D721Med (cell line): ENCODE data around the gene DAAM2.

Experiments
- DNase-seq: peaks from one replicate; pipeline ENCODE4 v3.0.0; 2011; ENCODE audit warnings: low spot score; ENCODE audit not compliant: insufficient read length
- FAIRE-seq: peaks from 2 replicates; lab custom pipeline; 2011; peaks lifted over from hg19 to GRCh38; lab: Jason Lieb, UNC
- TF ChIP-seq, protein P1 (sequence below): IDR thresholded peaks from 2 replicates; pipeline ENCODE4 v1.5.1; 2012; ENCODE audit warnings: mild to moderate bottlenecking, control low read depth; ENCODE audit not compliant: insufficient read depth; ENCODE audit errors: missing control alignments

DAAM2 gene

GRCh38 chr6:39797751-39798150 is 5.6 kb downstream of the DAAM2 start:
- TF ChIP-seq, protein P1, sequence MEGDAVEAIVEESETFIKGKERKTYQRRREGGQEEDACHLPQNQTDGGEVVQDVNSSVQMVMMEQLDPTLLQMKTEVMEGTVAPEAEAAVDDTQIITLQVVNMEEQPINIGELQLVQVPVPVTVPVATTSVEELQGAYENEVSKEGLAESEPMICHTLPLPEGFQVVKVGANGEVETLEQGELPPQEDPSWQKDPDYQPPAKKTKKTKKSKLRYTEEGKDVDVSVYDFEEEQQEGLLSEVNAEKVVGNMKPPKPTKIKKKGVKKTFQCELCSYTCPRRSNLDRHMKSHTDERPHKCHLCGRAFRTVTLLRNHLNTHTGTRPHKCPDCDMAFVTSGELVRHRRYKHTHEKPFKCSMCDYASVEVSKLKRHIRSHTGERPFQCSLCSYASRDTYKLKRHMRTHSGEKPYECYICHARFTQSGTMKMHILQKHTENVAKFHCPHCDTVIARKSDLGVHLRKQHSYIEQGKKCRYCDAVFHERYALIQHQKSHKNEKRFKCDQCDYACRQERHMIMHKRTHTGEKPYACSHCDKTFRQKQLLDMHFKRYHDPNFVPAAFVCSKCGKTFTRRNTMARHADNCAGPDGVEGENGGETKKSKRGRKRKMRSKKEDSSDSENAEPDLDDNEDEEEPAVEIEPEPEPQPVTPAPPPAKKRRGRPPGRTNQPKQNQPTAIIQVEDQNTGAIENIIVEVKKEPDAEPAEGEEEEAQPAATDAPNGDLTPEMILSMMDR: no peak
- FAIRE-seq (no peak), DNase-seq (no peak)

DNA sequence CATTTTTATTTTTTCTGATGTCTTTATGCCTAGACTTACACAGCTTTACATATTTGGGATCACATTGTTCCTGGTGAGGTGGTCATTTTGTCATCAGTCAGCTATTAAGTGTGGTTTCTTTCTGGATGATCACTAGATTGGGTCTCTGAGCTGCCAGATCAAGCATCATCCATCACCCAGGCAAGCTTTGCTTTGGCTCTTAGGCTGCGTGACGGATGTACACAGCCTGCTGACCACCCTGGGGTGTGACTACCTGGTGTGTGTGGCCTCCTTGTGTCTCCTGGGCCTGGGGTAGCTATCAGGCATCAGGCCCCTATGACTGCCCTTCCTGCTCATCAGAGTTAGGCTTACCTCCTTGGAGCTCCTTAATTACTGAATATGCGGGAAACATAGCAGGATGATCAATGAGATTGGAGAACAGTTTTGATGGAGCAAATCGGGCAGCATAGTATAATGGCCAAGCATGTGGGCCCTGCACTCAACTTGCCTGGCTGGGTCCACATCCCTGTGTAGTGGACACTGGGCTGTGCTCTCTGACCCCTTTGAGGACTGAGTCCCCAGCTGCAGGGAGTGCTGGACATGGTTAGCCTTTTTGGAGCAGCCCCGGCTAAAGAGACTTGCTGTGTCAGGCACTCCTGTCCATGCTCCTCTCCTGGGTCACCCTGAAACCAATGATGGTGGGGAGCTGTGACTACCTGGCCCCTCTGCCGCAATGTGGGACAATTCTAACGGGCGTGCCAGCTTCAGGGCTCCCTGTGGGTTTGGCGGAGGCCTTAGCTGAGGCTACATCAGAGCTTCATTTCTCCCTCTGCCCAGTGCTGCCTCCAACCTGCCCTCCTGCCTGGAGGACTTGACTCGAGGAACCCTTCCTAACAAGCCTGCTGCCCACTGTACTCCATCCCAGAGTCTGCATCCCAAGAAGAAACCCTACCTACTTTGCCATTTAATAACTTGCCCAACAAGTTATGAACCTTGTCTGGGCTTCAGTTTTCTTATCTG is 8.2 kb downstream of the DAAM2 start:
- TF ChIP-seq, protein P1: no peak
- FAIRE-seq (no peak), DNase-seq (no peak)

- no peak for FAIRE-seq
- TF ChIP-seq, protein P1: no peak
- DNase-seq: no peak
Measured at GRCh38 chr6:39801456-39802251, 9.5 kb downstream of the DAAM2 start.

GRCh38 chr6:39803872-39804271 is 11.7 kb downstream of the DAAM2 start:
- FAIRE-seq: no peak
- no peak for DNase-seq
- TF ChIP-seq, protein P1: no peak

- DNase-seq (no peak), FAIRE-seq (no peak)
- TF ChIP-seq, protein P1: no peak
Measured at GRCh38 chr6:39804466-39805065, 12.4 kb downstream of the DAAM2 start.

DNA sequence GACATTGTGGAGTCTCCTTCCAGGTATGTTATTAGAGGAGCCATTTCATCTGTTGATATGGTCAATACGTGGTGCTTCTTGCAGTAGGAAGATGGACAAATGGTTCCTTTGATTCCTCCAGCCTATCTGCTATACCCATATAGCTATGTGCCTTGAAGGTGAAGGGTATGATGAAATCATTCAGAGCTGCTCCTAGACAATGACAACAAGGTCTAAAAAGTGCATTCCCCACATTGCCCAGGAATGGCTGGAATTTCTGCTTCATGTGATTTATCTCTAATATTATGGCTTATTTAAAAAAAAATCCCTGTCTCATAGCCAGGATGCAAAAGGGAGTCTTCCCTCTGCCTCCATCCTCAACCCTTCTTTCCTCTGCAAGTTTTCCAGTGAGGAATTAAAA is 14.1 kb downstream of the DAAM2 start:
- DNase-seq: no peak
- TF ChIP-seq, protein P1: no peak
- FAIRE-seq: no peak
